Epithelial cell of proximal tubule (primary cell): ENCODE data around the gene SLC35G6. TPM values are rescaled to one million over a fixed set of nuclear protein-coding genes. Genes with fewer than 3 reads are reported as not detected.

Experiments used
- DNase-seq: peaks from one replicate; pipeline ENCODE4 v3.0.0-alpha.2; 2011; ENCODE audit warnings: low read depth
- H3K4me3 ChIP-seq: 2 replicates; pipeline ENCODE4 v1.5.1; 2011; ENCODE audit warnings: low read depth, mild to moderate bottlenecking, low read length
- CTCF ChIP-seq: conservative IDR thresholded peaks from 2 replicates; pipeline ENCODE4 v1.5.1; 2012; ENCODE audit warnings: low read depth, mild to moderate bottlenecking, low read length
- total RNA-seq: library from RNA; depleted of rRNA; stranded (reverse); fragments of >200 nt; gene quantifications from 2 replicates; pipeline ENCODE4 v1.2.3, GENCODE V29; 2015

SLC35G6 gene
- total RNA-seq, 1 donor from 2014 or later: not detected

- TF ChIP-seq CTCF: no peak
- H3K4me3 ChIP-seq: no peak overlapping the region
- no peak for DNase-seq
Observed at GRCh38 chr17:7530023-7530900, 49.0 kb downstream of the SLC35G6 start.

Other genes starting within 250 kb of the SLC35G6 start
- 46.5 and 68.0 TPM in 2 replicates for gene DVL2, start 246.9 kb upstream of the SLC35G6 start, total RNA-seq
- gene PHF23, start 242.0 kb upstream of the SLC35G6 start, total RNA-seq: 27.1 and 42.8 TPM in 2 replicates
- gene GABARAP, start 239.0 kb upstream of the SLC35G6 start, total RNA-seq: 298 and 570 TPM in 2 replicates
- gene CTDNEP1, start 229.7 kb upstream of the SLC35G6 start, total RNA-seq: 36.4 and 58.5 TPM in 2 replicates
- 37.0 and 54.8 TPM in 2 replicates for gene ELP5, start 229.2 kb upstream of the SLC35G6 start, total RNA-seq
- gene CLDN7, start 219.0 kb upstream of the SLC35G6 start, total RNA-seq: 105 and 200 TPM in 2 replicates
- 0.23 and 0.36 TPM in 2 replicates for gene SLC2A4, start 199.7 kb upstream of the SLC35G6 start, total RNA-seq
- 0.14 and 0.35 TPM in 2 replicates for gene YBX2, start 186.8 kb upstream of the SLC35G6 start, total RNA-seq
- gene EIF5A, start 173.8 kb upstream of the SLC35G6 start, total RNA-seq: 353 and 817 TPM in 2 replicates
- 91.5 and 104 TPM in 2 replicates for gene GPS2, start 166.1 kb upstream of the SLC35G6 start, total RNA-seq
- gene NEURL4, start 152.1 kb upstream of the SLC35G6 start, total RNA-seq: 13.4 and 19.3 TPM in 2 replicates
- gene ACAP1, start 144.9 kb upstream of the SLC35G6 start, total RNA-seq: 0.81 and 1.4 TPM in 2 replicates
- 9.8 and 12.3 TPM in 2 replicates for gene KCTD11, start 129.3 kb upstream of the SLC35G6 start, total RNA-seq
- not detected in 2 replicates for gene TMEM95, start 126.3 kb upstream of the SLC35G6 start, total RNA-seq
- 5.4 and 7.3 TPM in 2 replicates for gene TNK1, start 100.4 kb upstream of the SLC35G6 start, total RNA-seq
- 33.0 and 59.0 TPM in 2 replicates for gene PLSCR3, start 86.9 kb upstream of the SLC35G6 start, total RNA-seq
- 134 and 163 TPM in 2 replicates for gene TMEM256, start 77.3 kb upstream of the SLC35G6 start, total RNA-seq
- 2.5 and 10.3 TPM in 2 replicates for gene NLGN2, start 73.6 kb upstream of the SLC35G6 start, total RNA-seq
- gene SPEM1, start 61.1 kb upstream of the SLC35G6 start, total RNA-seq: not detected in 2 replicates
- not detected in 2 replicates for gene SPEM2, start 55.8 kb upstream of the SLC35G6 start, total RNA-seq
- gene SPEM3, start 52.6 kb upstream of the SLC35G6 start, total RNA-seq: not detected in 2 replicates
- 24.6 and 25.0 TPM in 2 replicates for gene TMEM102, start 46.0 kb upstream of the SLC35G6 start, total RNA-seq
- 0.51 and 11.5 TPM in 2 replicates for gene FGF11, start 41.9 kb upstream of the SLC35G6 start, total RNA-seq
- 21.3 and 30.7 TPM in 2 replicates for gene CHRNB1, start 36.4 kb upstream of the SLC35G6 start, total RNA-seq
- 17.9 and 24.6 TPM in 2 replicates for gene ZBTB4, start 1.8 kb upstream of the SLC35G6 start, total RNA-seq
- 30.3 and 30.5 TPM in 2 replicates for gene POLR2A, start 2.9 kb downstream of the SLC35G6 start, total RNA-seq
- 25.2 and 31.8 TPM in 2 replicates for gene TNFSF12, start 67.6 kb downstream of the SLC35G6 start, total RNA-seq
- 5.2 and 6.4 TPM in 2 replicates for gene TNFSF13, start 77.3 kb downstream of the SLC35G6 start, total RNA-seq
- 62.9 and 113 TPM in 2 replicates for gene SENP3, start 80.5 kb downstream of the SLC35G6 start, total RNA-seq
- 10.7 and 16.7 TPM in 2 replicates for gene CD68, start 98.2 kb downstream of the SLC35G6 start, total RNA-seq
- 236 and 272 TPM in 2 replicates for gene MPDU1, start 102.4 kb downstream of the SLC35G6 start, total RNA-seq
- 18.7 and 19.0 TPM in 2 replicates for gene SOX15, start 108.6 kb downstream of the SLC35G6 start, total RNA-seq
- gene FXR2, start 133.5 kb downstream of the SLC35G6 start, total RNA-seq: 49.9 and 53.6 TPM in 2 replicates
- gene SAT2, start 146.4 kb downstream of the SLC35G6 start, total RNA-seq: 32.6 and 43.4 TPM in 2 replicates
- gene SHBG, start 148.7 kb downstream of the SLC35G6 start, total RNA-seq: not detected in 2 replicates
- not detected in 2 replicates for gene ATP1B2, start 169.5 kb downstream of the SLC35G6 start, total RNA-seq
- gene TP53, start 206.0 kb downstream of the SLC35G6 start, total RNA-seq: 49.4 and 89.4 TPM in 2 replicates
- 14.9 and 41.6 TPM in 2 replicates for gene WRAP53, start 207.0 kb downstream of the SLC35G6 start, total RNA-seq
- gene EFNB3, start 223.8 kb downstream of the SLC35G6 start, total RNA-seq: 0.94 and 1.7 TPM in 2 replicates
- gene DNAH2, start 236.3 kb downstream of the SLC35G6 start, total RNA-seq: not detected in 2 replicates